K562 (cell line): ENCODE results near the gene NUP43. TPM values are rescaled to one million over a fixed set of nuclear protein-coding genes. Genes with fewer than 3 reads are reported as not detected.
A peak's percentile ranks its signal among the peaks of the same experiment; 100 is the strongest.

Experiments used
- ATAC-seq: fragments of 200-7000 bp; cut with Tn5 transposase; 3 replicates; pipeline ENCODE4 v1.9.1; 2020; ENCODE audit warnings: moderate library complexity
- BruUV-seq: library from RNA; stranded (reverse); fragments of 400-500 nt; replicated peaks from 2 replicates; lab custom pipeline; 2021; lab: Mats Ljungman, UMichigan
- CTCF ChIA-PET: fragments of 300-600 bp; formaldehyde crosslinking; extraction: SDS; loops from one replicate; lab custom pipeline; 2021; ENCODE audit warnings: low intra/inter-chr PET ratio; lab: Yijun Ruan, JAX
- POLR2A ChIA-PET: fragments of 300-600, 350-650 bp; sonication (Branson Sonifier 250); formaldehyde crosslinking; extraction: SDS; loops from one replicate; lab custom pipeline; 2021; ENCODE audit warnings: antibody characterized with exemption, inconsistent platforms; lab: Yijun Ruan, JAX
- DNase-seq, 4 experiments: peaks; one replicate each; pipeline versions ENCODE4 v3.0.0 to v3.0.0-alpha.2; 2011 to 2018; ENCODE audit warnings: low spot score in 3 of 4, mixed read lengths in 3 of 4; ENCODE audit errors: extremely low read depth in 1 of 4
- FAIRE-seq: peaks from 2 replicates; lab custom pipeline; 2011; peaks lifted over from hg19 to GRCh38; lab: Jason Lieb, UNC
- H2AFZ ChIP-seq: 2 replicates; pipeline ENCODE4 v1.6.0; 2011; ENCODE audit warnings: low read depth, low read length, control low read depth, inconsistent platforms
- H3K27ac ChIP-seq: fragments of 200-600 bp; 3 replicates; pipeline ENCODE4 v1.8.0; 2011; ENCODE audit warnings: low read depth, mild to moderate bottlenecking, control low read depth, inconsistent platforms, low read length, moderate library complexity, mixed read lengths; ENCODE audit errors: extremely low read depth
- H3K27me3 ChIP-seq, 2 experiments: fragments of 300-600 bp in 1 of 2; 2 replicates in 1 of 2; 3 replicates in 1 of 2; pipeline versions ENCODE4 v1.6.0 to v1.8.0; 2011; ENCODE audit warnings: inconsistent platforms in 2 of 2, low read length in 2 of 2, mild to moderate bottlenecking in 1 of 2, mixed read lengths in 1 of 2, moderate library complexity in 1 of 2; ENCODE audit not compliant: control insufficient read depth in 2 of 2, insufficient read depth in 2 of 2
- H3K36me3 ChIP-seq: fragments of 300-600 bp; 3 replicates; pipeline ENCODE4 v1.8.0; 2011; ENCODE audit warnings: mild to moderate bottlenecking, low read length, inconsistent platforms; ENCODE audit not compliant: control insufficient read depth, insufficient read depth
- H3K4me1 ChIP-seq, 2 experiments: fragments of 200-600 bp in 1 of 2; replicated peaks in 1 of 2; 2 replicates in 1 of 2; 3 replicates in 1 of 2; pipeline versions ENCODE4 v1.5.1 to v1.8.0; 2011; ENCODE audit warnings: inconsistent platforms in 2 of 2, low read length in 2 of 2, mild to moderate bottlenecking in 1 of 2, mixed read lengths in 1 of 2, moderate library complexity in 1 of 2; ENCODE audit not compliant: control insufficient read depth in 2 of 2, insufficient read depth in 2 of 2
- H3K4me2 ChIP-seq: 2 replicates; pipeline ENCODE4 v1.6.1; 2011; ENCODE audit warnings: low read length, control low read depth, inconsistent platforms, mixed read lengths; ENCODE audit not compliant: insufficient read depth
- H3K4me3 ChIP-seq: fragments of 200-600 bp; sonication (generic), shearing (Covaris generic); 2 replicates; pipeline ENCODE4 v1.5.1; 2016; ENCODE audit warnings: control low read depth, inconsistent platforms
- H3K79me2 ChIP-seq: fragments of 200-600 bp; 3 replicates; pipeline ENCODE4 v1.8.0; 2011; ENCODE audit warnings: low read length, inconsistent platforms; ENCODE audit not compliant: control insufficient read depth, insufficient read depth
- H3K9ac ChIP-seq, 2 experiments: 2 replicates each; pipeline versions ENCODE4 v1.6.0 to v1.6.1; 2011; ENCODE audit warnings: low read depth in 2 of 2, low read length in 2 of 2, control low read depth in 1 of 2, inconsistent platforms in 1 of 2, mild to moderate bottlenecking in 1 of 2, mixed read lengths in 1 of 2; ENCODE audit not compliant: insufficient read depth in 1 of 2
- H3K9me1 ChIP-seq: one replicate; pipeline ENCODE4 v1.6.0; 2011; ENCODE audit warnings: inconsistent platforms, mild to moderate bottlenecking, low read length, moderate library complexity; ENCODE audit not compliant: control insufficient read depth, insufficient read depth
- H3K9me3 ChIP-seq: replicated peaks from 2 replicates; pipeline ENCODE4 v1.5.1; 2011; ENCODE audit warnings: low read depth, low read length, inconsistent platforms; ENCODE audit not compliant: control insufficient read depth, insufficient read depth
- H4K20me1 ChIP-seq: replicated peaks from 2 replicates; pipeline ENCODE4 v1.6.1; 2011; ENCODE audit warnings: low read length, inconsistent platforms, mixed read lengths; ENCODE audit not compliant: control insufficient read depth, insufficient read depth
- ATF7 ChIP-seq: fragments of 450-650 bp; IDR thresholded peaks from 2 replicates; pipeline ENCODE4 v1.7.1; 2014; ENCODE audit warnings: mild to moderate bottlenecking, moderate library complexity
- BCOR ChIP-seq: fragments of 450-650 bp; IDR thresholded peaks from 2 replicates; pipeline ENCODE4 v1.6.1; 2016
- BRD4 ChIP-seq: fragments of 200-600 bp; sonication (generic); IDR thresholded peaks from 2 replicates; pipeline ENCODE4 v1.6.1; 2017; ENCODE audit warnings: inconsistent platforms
- CEBPB ChIP-seq: fragments of 450-650 bp; IDR thresholded peaks from 2 replicates; pipeline ENCODE4 v1.6.1; 2016; ENCODE audit warnings: missing genetic modification characterization, missing compliant biosample characterization
- CREB3 ChIP-seq: fragments of 450-650 bp; conservative IDR thresholded peaks from 2 replicates; pipeline ENCODE4 v1.6.1; 2016; ENCODE audit warnings: missing genetic modification characterization, low read depth, mild to moderate bottlenecking, missing compliant biosample characterization, moderate library complexity
- DACH1 ChIP-seq: fragments of 450-650 bp; IDR thresholded peaks from 2 replicates; pipeline ENCODE4 v1.6.1; 2018; ENCODE audit not compliant: partially characterized antibody
- FOXM1 ChIP-seq, 2 experiments: fragments of 450-650 bp in 1 of 2; sonication (generic) in 1 of 2; formaldehyde crosslinking in 1 of 2; IDR thresholded peaks; 2 replicates each; pipeline versions ENCODE4 v1.6.1 to v1.9.0; 2017 to 2022; ENCODE audit warnings: low read depth in 2 of 2, mild to moderate bottlenecking in 2 of 2, missing genetic modification reagents in 1 of 2, moderate library complexity in 1 of 2
- HDAC1 ChIP-seq, 2 experiments: fragments of 450-650 bp; IDR thresholded peaks; 2 replicates each; pipeline ENCODE4 v1.6.1; 2016 to 2017; ENCODE audit warnings: inconsistent platforms in 1 of 2, mild to moderate bottlenecking in 1 of 2, moderate library complexity in 1 of 2
- HDGF ChIP-seq: fragments of 450-650 bp; IDR thresholded peaks from 2 replicates; pipeline ENCODE4 v1.6.1; 2016
- HSF4 ChIP-seq: fragments of 250-450 bp; sonication (Bioruptor Pico); IDR thresholded peaks from 2 replicates; pipeline ENCODE4 v2.1.2; 2022; ENCODE audit warnings: mild to moderate bottlenecking, moderate library complexity, borderline replicate concordance
- KDM1A ChIP-seq, 2 experiments: fragments of 450-650 bp; IDR thresholded peaks; 2 replicates each; pipeline ENCODE4 v1.6.1; 2016; ENCODE audit warnings: mild to moderate bottlenecking in 2 of 2
- NCOA1 ChIP-seq: fragments of 450-650 bp; IDR thresholded peaks from 2 replicates; pipeline ENCODE4 v1.6.1; 2016; ENCODE audit warnings: low read depth
- POLR3G ChIP-seq: IDR thresholded peaks from 2 replicates; pipeline ENCODE4 v1.6.1; 2011; ENCODE audit not compliant: insufficient read length, insufficient replicate concordance; ENCODE audit errors: extremely low read depth
- RAD51 ChIP-seq: fragments of 450-650 bp; IDR thresholded peaks from 2 replicates; pipeline ENCODE4 v1.7.1; 2016; ENCODE audit warnings: low read depth, mild to moderate bottlenecking, borderline replicate concordance
- THRB ChIP-seq: fragments of 450-650 bp; formaldehyde crosslinking; conservative IDR thresholded peaks from 2 replicates; pipeline ENCODE4 v1.4.0; 2022; ENCODE audit warnings: mild to moderate bottlenecking, missing genetic modification characterization
- ZBED1 ChIP-seq: IDR thresholded peaks from 2 replicates; pipeline ENCODE4 v1.6.1; 2014
- ZNF134 ChIP-seq: fragments of 250-450 bp; sonication (Bioruptor Pico); conservative IDR thresholded peaks from 2 replicates; pipeline ENCODE4 v1.4.0; 2020
- ZNF253 ChIP-seq: fragments of 250-450 bp; sonication (Bioruptor Pico); conservative IDR thresholded peaks from 2 replicates; pipeline ENCODE4 v1.6.1; 2021; ENCODE audit warnings: mild to moderate bottlenecking
- WGBS: fragments of 100-300 bp; shearing (Covaris generic); methylation state at CpG from one replicate; pipeline ENCODE4 v1.1.6; 2016; ENCODE audit warnings: low coverage, mixed read lengths; ENCODE audit not compliant: insufficient coverage; ENCODE audit errors: missing lambda C conversion rate; 5-methylcytosine and 5-hydroxymethylcytosine counted together
- in situ Hi-C: fragments of 300-500 bp; cut with MboI; formaldehyde crosslinking; loops from 4 replicates; pipeline ENCODE4 v1.15.0; 2018; ENCODE audit warnings: inconsistent platforms, mixed read lengths
- intact Hi-C: fragments of 100-400 bp; cut with micrococcal nuclease; formaldehyde crosslinking; loops from 2 replicates; pipeline ENCODE4 v1.14.2; 2022
- polyA plus RNA-seq, 8 experiments: library from polyadenylated mRNA; depleted of rRNA in 4 of 8; stranded (reverse) in 5 of 8; unstranded in 3 of 8; fragments of >200 nt; fragmentation: Nextera tagmentation in 2 of 8; fragmentation: Illumina TruSeq in 1 of 8; extraction: Ambion mirVana in 2 of 8; extraction: Trizol in 1 of 8; gene quantifications; 2 replicates each; pipeline versions ENCODE4 v1.2.1 to v1.2.3, GENCODE V29; 2011 to 2014; ENCODE audit warnings: inconsistent platforms in 1 of 8, missing spikeins in 1 of 8
- total RNA-seq, 7 experiments: library from RNA; depleted of rRNA in 6 of 7; stranded (reverse); fragments of >200 nt in 6 of 7; fragmentation: Illumina TruSeq in 2 of 7; extraction: Trizol in 2 of 7; gene quantifications; 2 replicates each; pipeline versions ENCODE4 v1.2.1 to v1.2.3, GENCODE V29; 2011 to 2021; ENCODE audit warnings: low replicate concordance in 1 of 7
- TF ChIP-seq, protein P1 (sequence below): fragments of 450-650 bp; formaldehyde crosslinking; IDR thresholded peaks from 2 replicates; pipeline ENCODE4 v1.4.0; 2022; ENCODE audit warnings: missing genetic modification characterization

NUP43 gene
- total and polyA plus RNA-seq, 9 of the 15 experiments (the other 6 are each of a cell fraction or from before 2014, with no cell fraction given) = 28.9 to 136 (median 67.4) TPM

DNA sequence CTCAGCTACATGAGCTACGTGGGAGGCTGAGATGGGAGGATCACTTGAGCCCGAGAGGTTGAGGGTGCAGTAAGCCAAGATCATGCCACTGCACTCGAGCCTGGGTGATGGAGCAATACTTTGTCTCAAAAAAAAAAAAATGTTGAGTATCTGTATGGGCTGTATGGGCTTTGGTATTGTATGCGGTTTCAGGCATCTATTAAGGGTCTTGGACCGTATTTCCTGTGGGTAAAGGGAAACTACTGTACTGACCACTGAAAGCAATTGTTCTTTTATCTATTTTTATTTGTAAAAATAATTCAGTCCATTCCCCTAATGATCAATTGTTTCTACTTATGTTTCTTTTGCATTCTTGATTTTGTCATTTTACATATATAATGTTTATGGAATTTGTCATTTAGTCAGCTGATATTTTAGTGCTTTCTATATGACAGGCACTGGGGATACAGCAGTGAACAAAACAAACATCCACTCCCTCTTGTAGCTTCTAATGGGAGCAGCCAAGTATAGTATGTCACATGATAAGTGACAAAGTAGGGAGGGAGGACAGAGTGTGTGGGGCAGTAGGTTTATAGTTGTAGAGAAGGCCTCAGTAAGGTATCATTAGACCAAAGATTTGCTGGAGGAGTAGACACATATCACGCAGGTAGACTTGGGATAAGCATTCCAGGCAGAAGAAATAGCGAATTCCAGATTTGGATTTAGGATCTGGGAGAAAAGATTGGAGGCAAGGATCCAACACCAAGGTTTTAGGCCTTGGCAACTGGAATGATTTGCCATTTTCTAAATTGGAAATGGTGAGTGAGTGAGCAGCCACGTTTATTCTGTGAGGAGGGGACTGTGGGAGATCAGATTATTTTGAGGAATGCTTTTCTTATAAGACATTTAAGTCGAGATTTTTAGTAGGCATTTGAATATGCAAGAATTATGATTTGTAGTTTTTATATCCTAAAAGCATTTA is 9.3 kb upstream of the NUP43 start:
- ChIA-PET POLR2A (interaction anchor here (0.6 to 1.1 kb wide), 5 partner anchors 9 to 210 kb away, joined by 3 to 6 read pairs (median 4); partner anchors contain the start of gene PPIL4), CTCF (no interaction called here)
- H3K36me3 ChIP-seq = peaks cover 66% of the 10 kb centered on the region
- H3K9ac ChIP-seq = peak overlapping the region in 1 of 2 experiments; percentile 15; a peak in 1 of 4 replicates
- no peak overlapping the region for H3K4me3 ChIP-seq
- 71% methylated on average over 9 of the region's 9 CpGs for WGBS
- intact Hi-C loops = no loop called here
- ATAC-seq (peak; percentile 68), FAIRE-seq (no peak), DNase-seq (peak in 3 of 4 experiments; percentile 22 to 42 (median 37))
- H3K27me3 ChIP-seq = no peaks in the 10 kb centered on the region
- H3K9me1 ChIP-seq = no peaks in the 10 kb centered on the region
- peak overlapping the region; percentile 53; the same call in 1 of the 3 replicates for H3K27ac ChIP-seq
- in situ Hi-C loops = no loop called here
- peaks cover 20 to 31% of the 10 kb centered on the region in 2 experiments for H3K4me1 ChIP-seq
- H3K9me3 ChIP-seq = 0 out of 2 replicates have a peak, but pooled peaks cover 2% of the 10 kb centered on the region
- BruUV-seq = no TSS peak
- no peak overlapping the region for H2AFZ ChIP-seq
- peaks cover 99% of the 10 kb centered on the region for H3K79me2 ChIP-seq
- peaks cover 12% of the 10 kb centered on the region for H4K20me1 ChIP-seq
- no peak overlapping the region for H3K4me2 ChIP-seq
- no peak for TF ChIP-seq CREB3 (tag)
- no peak for TF ChIP-seq BCOR
- TF ChIP-seq, protein P1, sequence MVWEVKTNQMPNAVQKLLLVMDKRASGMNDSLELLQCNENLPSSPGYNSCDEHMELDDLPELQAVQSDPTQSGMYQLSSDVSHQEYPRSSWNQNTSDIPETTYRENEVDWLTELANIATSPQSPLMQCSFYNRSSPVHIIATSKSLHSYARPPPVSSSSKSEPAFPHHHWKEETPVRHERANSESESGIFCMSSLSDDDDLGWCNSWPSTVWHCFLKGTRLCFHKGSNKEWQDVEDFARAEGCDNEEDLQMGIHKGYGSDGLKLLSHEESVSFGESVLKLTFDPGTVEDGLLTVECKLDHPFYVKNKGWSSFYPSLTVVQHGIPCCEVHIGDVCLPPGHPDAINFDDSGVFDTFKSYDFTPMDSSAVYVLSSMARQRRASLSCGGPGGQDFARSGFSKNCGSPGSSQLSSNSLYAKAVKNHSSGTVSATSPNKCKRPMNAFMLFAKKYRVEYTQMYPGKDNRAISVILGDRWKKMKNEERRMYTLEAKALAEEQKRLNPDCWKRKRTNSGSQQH = 0 out of 2 replicates have a peak, but pooled peaks have one; percentile 17
- TF ChIP-seq ZNF134 (CRISPR knock-in tag) = no peak
- TF ChIP-seq ZNF253 (CRISPR knock-in tag) = no peak
- TF ChIP-seq POLR3G = no peak
- no peak for TF ChIP-seq ZBED1
- TF ChIP-seq HDAC1 (IDR thresholded peaks at IDR 0.05) = peak in 1 of 2 experiments; percentile 20; a peak in 1 of 4 replicates
- TF ChIP-seq HDGF = no peak
- no peak for TF ChIP-seq FOXM1 (IDR thresholded peaks at IDR 0.05; ENCODE audit: low read depth)
- TF ChIP-seq FOXM1 (CRISPR knock-in tag; IDR thresholded peaks at IDR 0.05; ENCODE audit: low read depth) = no peak
- no peak for TF ChIP-seq KDM1A (IDR thresholded peaks at IDR 0.05)
- TF ChIP-seq CEBPB (tag) = 0 out of 2 replicates have a peak, but pooled peaks have one; percentile 12
- TF ChIP-seq THRB (CRISPR knock-in tag) = 0 out of 2 replicates have a peak, but pooled peaks have one; percentile 35
- TF ChIP-seq RAD51 = peak; percentile 61
- no peak for TF ChIP-seq BRD4
- TF ChIP-seq NCOA1 = no peak
- no peak for TF ChIP-seq ATF7
- no peak for TF ChIP-seq HSF4
- TF ChIP-seq DACH1 = no peak
